HG03432 (cell line): ENCODE data around the gene ASCL5.

Source experiments
- ATAC-seq: cut with Tn5 transposase; IDR thresholded peaks from one replicate; pipeline ENCODE4 v1.9.1; 2021; ENCODE audit warnings: mild to moderate bottlenecking, moderate library complexity; ENCODE audit not compliant: unreplicated experiment

ASCL5 gene

DNA sequence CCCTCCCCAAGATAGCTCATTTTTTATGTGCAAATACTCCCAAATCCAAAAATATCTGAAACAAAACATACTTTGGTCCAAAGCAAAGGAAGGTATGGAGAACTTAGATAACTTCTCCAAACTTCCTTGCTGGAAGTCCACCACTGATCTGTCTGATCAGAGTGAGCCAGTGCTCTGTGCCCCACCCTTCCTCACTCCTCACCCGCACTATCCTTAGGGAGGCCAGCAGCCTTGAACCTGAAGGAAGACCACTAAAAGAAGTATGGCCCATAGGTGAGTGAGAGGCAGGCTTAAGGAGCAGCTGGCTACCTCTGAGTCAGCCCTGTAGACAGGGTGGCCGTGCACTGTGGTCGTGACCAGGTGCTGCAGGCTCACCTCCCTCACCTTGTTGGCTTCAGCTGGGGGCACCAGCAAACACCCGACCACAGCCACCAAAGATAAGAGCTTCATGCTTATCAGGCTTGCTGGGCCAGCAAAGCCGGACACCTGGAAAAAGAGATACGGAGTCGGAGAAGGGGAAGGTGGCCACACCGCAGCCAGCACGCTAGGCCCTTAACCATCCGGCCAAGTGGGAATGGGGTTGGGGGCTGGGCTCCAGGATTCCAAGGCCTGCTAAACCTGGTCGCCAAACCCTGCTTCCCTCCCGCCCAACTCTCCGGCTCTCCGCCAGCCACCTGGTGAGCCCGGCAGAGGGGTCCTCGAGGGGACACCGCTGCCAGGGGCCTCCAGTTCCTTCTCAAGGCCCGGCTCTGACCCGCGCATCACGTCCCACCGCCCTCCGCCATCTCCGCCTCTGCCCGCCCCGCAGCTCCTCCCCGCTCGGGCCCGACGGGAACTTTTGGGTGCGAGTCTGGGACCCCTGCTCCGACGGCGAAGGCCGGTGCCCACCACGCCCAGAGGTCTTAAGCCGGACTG lies 26.7 kb upstream of the ASCL5 start:
- ATAC-seq, result peak; percentile 82

DNA sequence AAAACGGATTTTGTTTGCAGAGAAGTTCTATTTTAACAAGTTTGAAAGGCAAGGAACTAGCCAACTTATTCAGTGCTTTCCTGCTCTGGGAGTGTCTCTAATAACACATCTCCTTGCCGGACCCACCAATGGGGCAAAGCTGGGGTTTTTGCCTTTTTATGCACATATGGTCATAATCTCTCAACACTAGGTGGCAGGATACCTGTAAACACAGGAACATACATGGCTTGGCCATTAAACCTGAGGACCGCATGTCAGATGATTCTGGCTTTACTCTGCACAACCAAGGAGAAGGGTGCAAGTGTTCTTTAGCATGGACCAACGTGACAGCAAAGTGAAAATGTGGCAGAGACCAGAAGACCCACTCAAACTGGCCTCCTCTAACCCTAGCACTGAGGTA lies 22.4 kb upstream of the ASCL5 start:
- ATAC-seq, result no peak

DNA sequence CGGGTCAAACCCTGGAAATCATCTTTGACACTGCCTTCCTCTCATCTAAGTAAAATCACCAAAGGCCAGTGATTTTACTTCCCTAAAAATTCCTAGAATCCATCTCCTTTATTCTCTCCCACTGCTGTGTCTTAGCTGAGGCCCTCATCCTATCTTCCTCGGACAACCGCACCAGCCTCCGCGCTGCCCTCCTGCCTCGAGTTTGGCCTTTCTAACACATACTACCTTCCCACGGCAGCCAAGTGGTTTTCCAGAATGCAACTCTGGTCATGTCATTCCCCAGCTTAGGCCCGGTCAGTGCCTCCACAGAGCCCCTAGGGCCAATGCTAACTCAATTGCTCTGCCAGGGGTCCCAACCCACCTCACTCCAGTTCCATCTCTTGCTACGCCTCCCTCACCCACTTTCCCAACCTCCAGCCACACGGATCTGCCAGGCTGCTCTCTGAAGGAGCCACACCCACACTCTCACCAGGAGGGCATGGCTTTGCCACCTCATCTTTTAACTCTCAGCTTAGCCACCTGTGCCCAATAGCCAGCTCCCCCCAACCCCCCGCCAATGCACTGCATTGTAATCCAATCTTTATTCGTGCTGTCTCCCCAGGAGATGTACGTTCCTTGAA lies 20.5 kb upstream of the ASCL5 start:
- no peak for ATAC-seq

DNA sequence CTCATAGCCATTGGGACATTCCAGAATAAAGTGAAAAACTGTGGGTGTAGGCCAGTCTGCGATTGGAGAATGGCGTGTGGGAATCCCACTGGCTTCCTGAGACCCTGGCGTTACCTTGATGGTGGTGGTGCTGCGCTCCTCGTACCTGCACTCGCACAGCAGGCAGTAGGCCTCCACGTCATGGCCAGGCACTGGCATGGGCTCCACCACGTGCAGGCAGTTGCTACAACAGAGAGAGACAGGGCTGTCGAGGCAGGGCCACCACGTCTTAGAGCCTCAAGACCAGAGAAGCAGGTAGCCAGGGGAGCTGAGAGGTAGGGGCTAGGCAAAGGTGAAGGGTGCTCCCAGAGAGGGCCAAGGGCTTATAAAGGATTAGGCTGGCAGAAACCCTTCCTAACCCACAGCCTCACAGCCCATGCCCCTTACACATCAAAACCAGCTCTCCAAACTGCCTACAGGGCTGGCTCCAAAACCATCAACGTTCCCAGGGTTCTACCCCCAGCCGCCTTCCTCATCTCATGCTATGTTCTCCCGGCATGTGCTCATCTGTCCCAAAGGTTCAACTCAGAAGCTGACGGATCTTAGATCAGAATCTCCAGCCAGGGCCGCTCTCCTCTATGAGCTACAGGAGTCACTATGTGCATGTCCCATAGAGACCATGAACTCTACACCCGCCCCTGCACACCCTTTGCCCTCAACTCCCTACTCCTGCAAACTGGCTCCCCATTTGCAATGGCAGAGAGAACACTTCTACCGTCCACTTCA lies 19.8 kb upstream of the ASCL5 start:
- no peak for ATAC-seq

DNA sequence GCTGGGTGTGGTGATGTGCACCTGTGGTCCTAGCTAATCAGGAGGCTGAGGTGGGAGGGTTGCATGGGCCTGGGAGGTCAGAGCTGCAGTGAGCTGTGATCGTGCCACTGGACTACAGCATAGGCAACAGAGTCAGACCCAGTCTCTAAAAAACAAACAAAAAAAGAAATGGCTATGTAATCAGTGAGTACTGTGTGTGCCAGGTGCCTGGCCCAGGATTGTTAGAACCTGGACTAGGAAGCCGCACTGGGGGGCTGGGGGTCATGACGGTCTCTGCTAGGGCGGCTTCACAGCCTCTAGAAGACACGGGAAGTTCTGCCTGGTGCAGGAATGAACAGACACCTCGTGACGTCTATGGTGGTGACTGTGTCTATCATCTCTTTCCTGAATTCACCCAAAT lies 18.8 kb upstream of the ASCL5 start:
- no peak for ATAC-seq

DNA sequence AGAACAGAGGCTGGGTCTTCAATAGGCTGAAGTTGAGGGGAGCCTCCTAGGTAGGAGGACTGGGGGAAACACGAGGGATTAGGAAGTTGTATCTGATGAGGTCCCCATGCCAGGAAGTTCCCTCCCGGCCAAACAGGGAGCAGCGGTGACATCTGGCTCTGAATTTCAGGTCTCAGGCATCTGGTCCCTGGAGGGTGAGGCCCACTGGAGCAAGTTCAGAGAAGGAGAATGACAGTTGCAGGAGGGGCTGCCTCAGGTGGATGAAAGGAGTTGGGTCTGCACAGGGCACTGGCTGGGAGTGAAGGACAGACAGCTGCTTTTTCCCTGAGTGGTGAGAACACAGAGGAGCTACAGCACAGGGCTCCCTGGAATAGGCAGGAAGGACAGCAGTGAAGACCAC lies 18.1 kb upstream of the ASCL5 start:
- no peak for ATAC-seq

DNA sequence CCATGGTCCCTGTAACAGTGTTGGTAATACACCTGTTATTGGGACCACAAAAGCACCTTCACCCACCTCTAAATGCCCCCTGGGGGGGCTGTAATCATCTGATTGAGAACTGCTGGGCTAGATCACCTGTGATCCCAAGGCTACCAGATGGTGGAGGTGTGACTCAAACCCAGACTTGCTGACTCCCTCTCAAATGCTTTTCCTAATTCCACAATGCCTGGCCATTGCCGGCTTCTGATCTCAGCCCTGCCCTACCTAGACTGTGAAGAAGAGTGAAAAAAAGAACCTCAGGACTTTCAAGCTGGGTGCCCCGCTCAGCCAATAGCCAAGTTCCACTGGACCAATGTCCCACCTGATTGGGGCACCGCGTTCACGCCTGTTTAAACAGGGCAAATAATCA lies 17.7 kb upstream of the ASCL5 start:
- no peak for ATAC-seq

DNA sequence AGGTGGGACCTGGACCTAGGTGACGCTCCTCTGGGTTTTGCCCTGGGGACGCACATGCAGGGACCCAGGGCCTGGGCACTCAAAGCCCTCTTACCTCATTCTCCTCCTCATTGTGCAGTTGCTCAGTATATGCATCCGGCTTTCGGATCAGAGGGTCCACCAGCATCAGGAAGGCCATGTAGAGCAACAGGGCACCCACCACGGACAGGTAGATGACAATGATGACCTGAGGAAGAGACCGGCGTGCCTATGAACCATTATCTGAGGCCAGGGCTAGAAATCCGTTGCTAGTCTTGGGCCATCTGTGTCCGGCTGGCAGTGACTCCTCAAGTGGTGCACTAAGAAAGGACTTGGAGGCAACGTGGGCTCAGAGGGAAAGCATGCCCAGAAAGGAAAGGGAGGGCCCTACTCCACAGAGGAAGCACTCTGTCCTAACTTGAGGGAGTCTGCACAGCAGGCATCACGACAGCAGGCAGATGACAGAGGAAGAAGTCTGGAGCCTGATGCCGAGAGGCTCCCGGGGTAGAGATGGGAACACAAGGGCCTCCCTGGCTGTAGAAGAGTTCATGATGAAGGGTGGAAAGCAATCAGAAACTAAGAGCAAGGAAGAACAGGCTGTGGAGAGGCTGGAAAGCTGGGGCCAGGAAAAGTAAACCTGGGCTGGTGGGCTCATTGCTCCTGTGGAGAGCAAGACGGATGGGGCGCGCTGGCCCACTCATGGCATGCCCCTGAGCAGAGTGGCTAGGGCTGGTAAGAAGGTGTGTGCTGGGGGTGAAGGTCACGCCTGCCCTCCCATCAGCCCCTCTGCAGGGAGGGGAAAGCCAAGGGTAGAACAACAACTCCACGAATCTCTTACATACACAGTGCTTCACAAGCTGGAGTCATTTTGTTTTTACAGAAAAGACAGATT lies 17.0 kb upstream of the ASCL5 start:
- ATAC-seq, result no peak

DNA sequence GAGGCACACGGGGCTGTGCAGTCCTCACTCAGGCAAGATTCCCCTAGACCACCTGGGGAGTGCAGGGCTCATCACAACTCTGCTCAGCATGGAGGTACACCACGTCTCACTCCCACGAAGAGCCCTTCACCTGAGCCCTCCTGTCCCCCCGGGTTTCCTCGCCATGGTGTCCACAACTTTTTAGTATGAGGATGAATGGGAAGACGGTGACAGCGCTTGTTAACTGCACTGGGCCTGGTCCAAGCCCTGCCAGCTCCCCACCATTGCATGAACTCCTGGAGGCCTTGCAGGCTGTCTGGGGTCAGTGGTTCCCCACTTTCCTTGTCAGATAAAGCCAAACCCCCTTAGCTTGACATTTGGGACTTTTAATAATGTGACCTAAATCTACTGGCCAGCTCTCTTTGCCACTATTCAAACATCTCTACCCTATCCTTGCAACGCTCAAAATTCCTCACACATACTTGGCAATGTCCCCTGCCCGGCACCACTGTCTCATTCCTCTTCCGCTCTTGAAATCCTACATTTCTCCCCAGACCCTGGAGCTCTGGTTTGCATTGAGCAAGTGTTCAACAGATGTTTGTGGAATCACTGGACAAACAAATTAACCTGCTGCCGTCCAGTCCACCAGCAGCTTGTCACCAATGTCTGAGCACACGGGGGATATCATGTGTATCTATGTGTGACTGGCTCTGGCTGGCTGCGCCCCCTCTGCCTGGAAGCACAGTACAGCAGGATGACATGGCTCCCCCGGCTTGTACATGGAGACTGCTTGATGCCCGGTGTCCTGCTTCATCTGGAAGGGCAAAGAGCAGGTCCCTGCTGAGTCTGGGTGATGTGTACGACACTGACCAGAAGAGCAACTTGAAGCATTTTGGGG lies 16.1 kb upstream of the ASCL5 start:
- ATAC-seq, result no peak

DNA sequence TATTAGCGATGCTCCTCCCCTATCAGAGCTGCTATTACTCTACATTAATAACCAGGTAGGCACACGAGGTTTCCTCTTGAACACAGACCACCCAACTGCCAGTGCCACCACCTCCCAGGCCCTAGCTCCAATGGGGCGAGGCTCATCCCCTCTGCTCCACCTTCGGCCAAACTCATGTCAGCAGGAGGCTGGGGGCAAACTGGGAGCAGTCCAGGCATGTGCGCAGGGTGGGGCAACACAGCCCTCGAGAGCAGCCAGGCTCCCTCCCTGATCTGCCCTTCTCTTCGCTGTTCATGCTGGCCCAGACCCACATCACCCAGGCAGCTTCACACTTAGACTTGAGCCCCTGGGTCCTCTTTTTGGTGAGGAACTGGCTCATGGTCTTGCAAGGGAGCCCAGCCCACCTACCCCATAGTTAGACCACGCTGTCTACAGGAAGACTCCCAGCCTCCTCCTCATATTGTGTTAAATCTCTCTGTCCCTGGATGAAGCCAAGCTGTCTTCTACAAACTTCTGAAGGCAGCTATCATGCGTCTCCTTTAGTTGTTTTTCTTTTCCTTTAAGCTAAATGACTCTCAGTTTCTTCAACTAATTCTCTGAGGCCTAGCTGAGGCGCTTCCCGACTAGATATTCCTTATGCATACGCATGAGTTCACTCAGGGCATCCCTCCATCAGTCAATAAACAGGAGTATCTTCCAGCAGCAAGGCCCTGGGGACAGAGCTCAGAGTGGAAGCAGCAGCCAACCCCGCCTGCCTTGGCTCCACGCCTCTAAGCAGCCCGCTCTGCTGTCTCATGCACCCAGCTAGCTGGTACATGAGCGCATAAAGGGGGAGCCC lies 15.2 kb upstream of the ASCL5 start:
- no peak for ATAC-seq

DNA sequence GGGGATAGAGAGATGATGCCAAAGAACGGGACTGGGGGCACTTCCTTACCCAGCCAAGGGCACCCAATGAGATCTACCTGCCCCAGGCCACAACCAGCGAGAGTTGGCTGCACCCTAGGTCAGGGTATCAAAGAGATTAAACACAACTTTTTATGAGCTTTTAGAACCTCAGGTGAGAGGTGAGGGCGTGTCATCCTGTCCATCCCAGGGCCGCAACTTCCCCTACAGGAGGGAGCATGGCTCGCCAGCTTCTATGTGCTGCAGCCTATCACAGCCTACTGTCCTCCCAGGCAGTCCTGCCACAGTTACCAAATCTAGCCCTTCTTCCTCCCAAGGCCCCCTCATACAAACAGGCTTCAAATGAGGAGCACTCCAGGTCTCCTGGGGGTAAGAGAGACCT lies 14.4 kb upstream of the ASCL5 start:
- no peak for ATAC-seq

DNA sequence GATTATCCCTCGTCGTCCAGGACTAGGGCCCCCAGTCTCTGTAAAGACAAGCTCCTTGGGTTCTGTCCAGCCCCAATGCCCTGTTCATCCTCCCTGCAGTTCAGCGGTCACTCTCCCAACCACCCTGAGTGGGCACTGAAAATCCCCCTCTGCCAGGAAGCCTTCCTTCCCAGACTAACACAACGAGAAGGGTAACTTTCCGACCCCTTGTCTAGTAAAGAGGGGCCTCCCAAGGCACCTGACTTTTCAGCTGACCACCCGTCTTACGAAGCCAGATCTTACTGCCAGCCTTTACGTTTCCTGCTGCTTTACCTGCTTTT lies 13.9 kb upstream of the ASCL5 start:
- ATAC-seq, result no peak

DNA sequence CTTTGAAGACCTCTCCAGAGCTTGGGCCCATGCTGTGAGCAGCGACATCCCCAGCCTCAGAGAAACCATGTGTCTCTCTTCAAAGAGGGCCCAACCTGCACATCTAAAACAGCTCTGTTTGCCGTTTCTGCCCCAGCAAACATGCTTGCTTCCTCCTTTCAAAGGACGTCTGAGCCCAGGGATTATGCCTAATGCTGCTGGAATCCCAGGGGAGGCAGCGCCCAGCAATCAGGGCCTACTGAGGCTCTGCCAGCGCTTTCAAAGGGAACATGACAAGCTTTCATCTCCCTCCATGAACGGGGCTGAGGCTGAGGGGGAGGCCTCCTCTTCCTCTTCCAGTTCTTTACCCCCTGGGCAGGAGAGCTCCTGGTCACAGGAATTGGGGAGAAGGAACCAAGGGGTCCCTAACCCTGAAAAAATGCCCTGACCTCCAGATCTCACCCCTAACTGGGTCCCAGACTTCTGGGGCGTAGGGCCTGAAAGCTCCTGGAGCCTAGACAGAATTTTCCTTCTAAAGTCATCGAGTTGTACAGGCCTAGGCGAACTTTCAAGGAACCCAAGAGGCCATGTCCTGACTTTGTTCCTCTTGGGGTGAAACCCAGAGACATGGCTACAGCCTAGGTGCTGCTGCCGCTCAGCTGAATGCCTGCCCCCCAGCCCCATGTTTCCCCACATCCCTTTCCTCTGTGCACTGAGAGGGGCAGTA lies 13.4 kb upstream of the ASCL5 start:
- no peak for ATAC-seq

DNA sequence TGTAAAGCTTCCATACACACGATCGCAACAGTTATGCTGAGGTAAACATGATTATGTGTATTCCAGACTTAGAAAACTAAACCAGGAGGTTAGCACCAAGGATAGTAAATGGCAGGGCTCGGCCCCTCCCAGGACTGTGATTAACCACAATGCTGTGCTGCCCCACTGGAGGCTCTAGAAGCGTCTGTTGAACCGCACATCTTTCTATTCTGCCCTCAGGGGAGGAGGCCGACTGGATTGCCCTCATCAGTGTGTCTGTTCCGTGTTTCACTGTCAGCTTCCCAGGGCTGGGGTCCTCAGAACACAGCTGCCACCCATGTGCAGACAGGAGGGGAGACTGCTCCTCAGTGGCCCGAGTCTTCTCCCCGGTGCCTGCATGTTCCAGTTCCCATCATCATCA lies 12.8 kb upstream of the ASCL5 start:
- no peak for ATAC-seq

DNA sequence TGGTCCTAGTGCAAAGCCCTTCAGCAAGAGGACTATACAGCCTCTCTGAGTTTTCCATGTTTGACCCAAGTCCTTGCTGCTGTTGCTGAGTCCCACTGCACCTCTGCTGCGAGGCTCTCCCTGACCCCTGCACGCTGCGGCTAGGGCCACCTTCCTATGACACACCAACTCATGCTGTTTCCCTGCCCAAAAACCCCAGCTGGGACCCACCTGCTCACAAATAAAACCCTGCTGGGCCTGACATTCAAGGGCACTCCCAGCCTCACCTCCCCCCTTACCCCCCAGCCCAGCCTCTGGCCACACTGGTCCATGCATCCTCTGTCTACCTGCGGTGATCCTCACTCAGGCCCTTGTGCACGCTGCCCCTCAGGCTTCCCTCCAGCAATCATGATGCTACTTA lies 12.3 kb upstream of the ASCL5 start:
- ATAC-seq, result no peak

DNA sequence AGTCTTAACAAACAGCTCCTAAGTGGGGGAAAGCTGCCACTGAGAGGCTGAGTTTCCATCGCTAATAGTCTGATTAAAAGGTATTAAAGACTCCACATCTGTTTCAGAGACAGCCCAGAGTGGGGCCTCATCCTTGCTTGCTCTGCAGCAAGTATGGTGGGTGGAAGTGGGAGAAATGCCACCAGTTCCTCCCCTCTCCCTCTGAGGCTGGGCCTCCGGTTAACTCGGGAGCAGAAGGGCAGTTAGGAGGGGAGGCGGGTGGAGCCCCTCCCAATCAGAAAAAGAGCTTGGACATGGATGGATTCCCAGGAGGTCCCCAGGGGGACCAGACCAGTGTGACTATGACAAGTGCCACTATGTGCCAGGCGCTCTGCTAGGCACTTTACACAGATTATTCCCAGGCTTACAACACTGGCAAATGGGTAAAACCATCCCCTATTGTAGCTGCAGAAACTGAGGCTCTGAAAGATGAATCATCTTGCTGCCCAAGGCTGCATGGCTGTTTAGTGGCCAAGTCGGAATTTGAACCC lies 11.4 kb upstream of the ASCL5 start:
- ATAC-seq, result no peak

DNA sequence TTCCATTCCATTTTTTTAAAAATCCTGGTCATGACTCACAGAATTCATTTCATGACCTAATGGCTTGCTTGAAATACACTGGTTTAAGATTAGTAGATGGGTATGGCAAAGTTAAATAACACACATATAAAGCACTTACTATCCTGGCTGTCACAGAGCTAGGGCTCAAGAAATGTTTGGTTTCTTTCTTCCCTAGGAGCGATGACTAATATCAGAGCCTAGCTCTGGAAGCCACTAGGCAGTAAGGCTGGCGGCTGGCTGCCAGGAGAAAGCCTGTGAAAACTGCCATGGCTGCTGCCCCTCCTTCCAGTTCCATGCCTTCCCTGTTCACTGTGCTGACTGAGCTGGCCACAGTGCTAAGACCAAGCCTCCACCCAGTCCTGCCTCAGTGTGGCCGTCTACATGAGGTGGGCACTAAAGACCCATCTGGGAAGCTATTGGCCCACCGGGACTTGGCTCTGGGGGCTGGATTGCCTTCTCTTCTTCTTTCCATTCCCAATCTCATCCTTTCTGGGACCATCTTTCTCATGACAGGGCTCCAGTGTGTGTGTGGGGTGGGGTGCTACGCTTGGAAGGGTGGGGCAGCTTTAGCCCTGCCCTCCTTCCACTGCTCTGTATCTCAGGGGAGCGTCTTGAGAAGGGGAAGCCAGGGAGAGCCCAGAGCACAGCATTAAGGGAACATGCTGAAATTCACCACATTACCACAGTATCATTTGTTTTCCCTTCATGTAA lies 10.8 kb upstream of the ASCL5 start:
- ATAC-seq, result no peak

DNA sequence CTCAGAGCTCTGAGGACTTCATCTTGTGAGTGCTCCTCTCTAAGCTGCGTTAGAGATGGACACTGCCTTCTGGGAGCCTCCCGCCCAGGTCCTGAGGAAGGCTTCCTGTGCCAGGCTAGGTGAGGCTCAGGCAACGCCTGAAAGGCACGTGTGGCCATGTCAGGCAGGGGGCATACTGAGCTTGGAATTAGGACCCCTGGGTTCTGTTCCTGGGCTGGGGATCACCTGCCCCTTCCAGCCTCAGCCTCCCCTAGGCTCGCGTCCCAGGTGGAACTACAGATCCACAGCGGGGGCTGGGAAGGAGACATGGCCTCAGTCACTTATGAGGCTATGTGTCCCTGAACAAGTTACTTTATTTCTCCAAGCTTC lies 10.0 kb upstream of the ASCL5 start:
- ATAC-seq, result no peak
